ENCODE data around the gene ZNF562.

ZNF562 gene

GRCh38 chr19:9641810-9642209 is 33.1 kb downstream of the ZNF562 start:
- DNase-seq, result no peak

GRCh38 chr19:9640956-9641355 is 33.9 kb downstream of the ZNF562 start:
- DNase-seq, result no peak

DNA sequence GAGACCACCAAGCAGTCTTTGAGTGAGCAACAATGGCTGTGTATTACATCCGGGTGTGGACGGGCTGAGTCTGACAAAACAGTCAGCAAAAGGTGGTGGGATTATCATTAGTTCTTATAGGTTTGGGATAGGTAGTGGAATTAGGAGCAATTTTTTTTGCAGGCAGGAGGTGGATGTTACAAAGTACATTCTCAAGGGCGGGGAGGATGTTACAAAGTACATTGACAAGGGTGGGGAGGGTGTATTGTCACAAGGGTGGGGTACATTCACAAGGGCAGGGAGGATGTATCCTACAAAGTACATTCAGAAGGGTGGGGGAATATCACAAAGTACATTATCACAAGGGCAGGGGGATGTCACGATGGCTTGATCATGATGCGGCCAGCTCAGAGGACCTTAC is 38.9 kb downstream of the ZNF562 start:
- DNase-seq, result no peak

DNA sequence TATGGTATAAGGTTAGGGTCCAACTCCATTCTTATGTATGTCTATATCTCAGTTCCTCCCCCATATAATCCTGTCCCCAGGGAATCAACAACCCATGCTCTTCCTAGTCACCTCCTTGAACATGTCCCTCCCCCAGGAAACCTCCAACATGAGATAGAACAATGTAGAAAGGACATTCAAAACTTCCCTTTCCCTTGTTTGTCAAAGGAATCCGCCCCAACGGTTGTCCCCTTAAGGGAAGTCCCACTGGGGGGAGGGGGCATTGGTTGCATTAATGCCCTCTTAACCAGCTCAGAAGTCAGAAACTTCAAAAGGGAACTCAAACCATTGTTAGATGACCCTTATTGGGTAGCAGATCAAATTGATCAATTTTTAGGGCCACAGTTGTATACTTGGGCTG is 47.0 kb downstream of the ZNF562 start:
- DNase-seq, result no peak

- DNase-seq, result no peak
Observed at GRCh38 chr19:9622531-9622930, 52.4 kb downstream of the ZNF562 start.

- DNase-seq, result peak in 1 of 2 experiments; percentile 23
Observed at GRCh38 chr19:9621156-9622037, 53.5 kb downstream of the ZNF562 start, which contains the start of gene ZNF561. Gene ZNF561 (minus strand): TSS chr19:9621232. CDS start chr19:9619456, 1,776 bp downstream.

- no peak for DNase-seq
Observed at GRCh38 chr19:9620842-9621155, 54.1 kb downstream of the ZNF562 start.

DNA sequence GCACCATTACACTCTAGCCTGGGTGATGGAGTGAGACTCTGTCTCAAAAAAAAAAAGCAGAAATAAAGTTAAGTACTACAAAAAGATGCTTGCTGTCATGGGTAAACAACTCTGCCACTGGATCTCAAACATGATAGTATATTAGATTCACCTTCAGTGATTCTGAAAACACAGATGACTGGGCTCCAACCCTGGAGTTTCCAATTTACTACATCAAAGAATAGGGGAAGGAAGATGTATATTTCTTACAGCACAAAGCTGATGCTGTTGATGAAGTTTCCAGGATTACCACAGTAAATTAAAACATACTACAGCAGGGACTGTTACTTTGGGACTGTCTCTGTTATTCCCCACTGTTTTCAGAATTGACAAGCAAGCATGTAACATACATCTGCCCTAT is 59.1 kb downstream of the ZNF562 start:
- DNase-seq, result no peak

GRCh38 chr19:9610484-9611113 is 64.3 kb downstream of the ZNF562 start:
- DNase-seq, result no peak

DNA sequence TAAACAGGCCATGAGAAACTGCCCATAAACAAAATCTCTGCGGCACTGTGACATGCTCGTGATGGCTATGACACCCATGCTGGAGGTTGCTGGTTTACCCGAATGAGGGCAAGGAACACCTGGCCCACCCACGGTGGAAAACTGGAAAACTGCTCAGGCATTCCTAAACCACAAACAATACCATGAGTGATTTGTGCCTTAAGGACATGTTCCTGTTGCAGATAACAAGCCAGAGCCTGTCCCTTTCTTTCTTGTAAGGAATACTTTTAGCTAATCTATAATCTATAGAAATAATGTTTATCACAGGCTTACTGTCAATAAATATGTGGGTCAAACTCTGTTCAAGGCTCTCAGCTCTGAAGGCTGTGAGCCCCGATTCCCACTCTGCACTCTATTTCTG is 66.0 kb downstream of the ZNF562 start:
- DNase-seq, result no peak

DNA sequence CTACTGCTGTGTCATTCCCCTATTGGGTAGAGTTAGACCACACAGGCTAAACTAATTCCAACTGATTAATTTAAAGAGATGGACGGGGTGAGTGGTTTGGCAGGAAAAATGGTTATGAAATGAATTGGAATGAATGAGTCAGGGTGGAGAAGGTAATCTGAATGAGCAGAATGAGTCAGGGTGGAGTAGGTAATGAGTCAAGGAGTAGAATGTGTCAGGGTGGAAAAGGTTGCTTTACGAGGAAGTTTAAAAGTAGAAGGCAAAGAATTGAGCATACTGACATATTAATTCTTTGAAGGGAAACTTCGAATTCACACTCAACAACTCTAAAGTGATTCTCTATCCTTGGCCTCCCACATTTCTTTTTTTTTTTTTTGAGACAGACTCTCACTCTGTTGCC is 77.9 kb downstream of the ZNF562 start:
- DNase-seq, result no peak
